Peyer's patch (tissue), 4 donors: ENCODE data around the gene MUC15.

ENCODE experiments used
- CTCF ChIP-seq, 6 experiments: fragments of 450-650 bp in 4 of 6; fragments of 200-600 bp in 2 of 6; sonication (generic) in 1 of 6; IDR thresholded peaks; one replicate each; pipeline ENCODE4 v1.5.1; 2017 to 2019; ENCODE audit warnings: antibody characterized with exemption in 6 of 6, mild to moderate bottlenecking in 3 of 6, moderate library complexity in 1 of 6
- POLR2A ChIP-seq, 2 donors: fragments of 450-650 bp; IDR thresholded peaks; one replicate each; pipeline ENCODE4 v1.5.1; 2017; ENCODE audit warnings: antibody characterized with exemption in 2 of 2, mild to moderate bottlenecking in 2 of 2, moderate library complexity in 2 of 2

DNA sequence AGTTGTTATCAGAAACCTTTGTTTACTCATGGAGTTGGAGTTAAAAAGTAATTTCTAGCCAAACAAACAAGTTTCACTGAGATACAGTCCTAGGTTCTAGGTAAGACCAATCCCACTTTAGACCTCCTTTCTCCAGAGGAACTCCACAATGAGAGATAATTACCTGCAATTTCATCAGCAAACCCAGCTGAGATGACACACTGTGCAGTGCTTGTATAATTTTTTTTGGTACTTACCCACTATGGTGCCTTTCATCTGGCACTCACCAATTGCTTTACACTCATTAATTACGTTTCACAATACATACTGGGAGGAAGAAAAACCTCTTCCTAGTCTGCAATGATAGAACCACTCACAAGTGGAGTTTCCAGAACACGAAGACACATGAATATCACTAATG, 1.8 kb upstream of the MUC15 start:
- TF ChIP-seq CTCF (IDR thresholded peaks at IDR 0.05) = no peak
- TF ChIP-seq POLR2A (IDR thresholded peaks at IDR 0.05) = no peak
